Uterus (tissue), 4 donors: ENCODE results near the gene BMP4. TPM values are rescaled to one million over a fixed set of nuclear protein-coding genes. Genes with fewer than 3 reads are reported as not detected.

Experiments used
- DNase-seq, 2 donors: peaks; one replicate each; pipeline ENCODE4 v3.0.0-alpha.2; 2019 to 2020
- H3K27ac ChIP-seq, 2 donors: fragments of 200-600 bp; sonication (generic); 1 replicate in 1 of 2; 2 replicates in 1 of 2; pipeline ENCODE4 v1.5.1; 2016 to 2018
- H3K27me3 ChIP-seq, 2 donors: fragments of 200-600 bp; sonication (generic); one replicate each; pipeline ENCODE4 v1.5.1; 2018 to 2019; ENCODE audit warnings: control low read depth in 1 of 2
- H3K36me3 ChIP-seq, 2 donors: fragments of 200-600 bp; sonication (generic); one replicate each; pipeline ENCODE4 v1.5.1; 2019; ENCODE audit warnings: control low read depth in 1 of 2
- H3K4me1 ChIP-seq, 2 donors: fragments of 200-600 bp; sonication (generic); one replicate each; pipeline ENCODE4 v1.5.1; 2018 to 2019; ENCODE audit warnings: control low read depth in 1 of 2
- H3K4me3 ChIP-seq, 2 donors: fragments of 200-600 bp; sonication (generic); 1 replicate in 1 of 2; 2 replicates in 1 of 2; pipeline ENCODE4 v1.5.1; 2018 to 2019; ENCODE audit warnings: mild to moderate bottlenecking in 1 of 2
- H3K9me3 ChIP-seq, 2 donors: fragments of 200-600 bp; sonication (generic); one replicate each; pipeline ENCODE4 v1.5.1; 2019; ENCODE audit warnings: control low read depth in 1 of 2
- POLR2A ChIP-seq, 2 donors: fragments of 450-650 bp; IDR thresholded peaks; one replicate each; pipeline ENCODE4 v1.6.1; 2016; ENCODE audit warnings: antibody characterized with exemption in 2 of 2, mild to moderate bottlenecking in 1 of 2, moderate library complexity in 1 of 2
- intact Hi-C: fragments of 100-400 bp; cut with DNase I; formaldehyde crosslinking; loops from one replicate; pipeline ENCODE4 v1.15.1; 2023; ENCODE audit warnings: low total_unique reads
- total RNA-seq, 4 donors: library from RNA; depleted of rRNA in 3 of 4; stranded (reverse); fragments of >200 nt in 3 of 4; gene quantifications; one replicate each; pipeline versions ENCODE4 v1.1.0 to v1.2.4, GENCODE V29; 2014 to 2023
- TF ChIP-seq, protein P1 (sequence below), 4 experiments: fragments of 200-600 bp in 2 of 4; fragments of 450-650 bp in 2 of 4; sonication (generic) in 2 of 4; IDR thresholded peaks; one replicate each; pipeline ENCODE4 v1.5.1; 2016 to 2019; ENCODE audit warnings: antibody characterized with exemption in 4 of 4, mild to moderate bottlenecking in 2 of 4, moderate library complexity in 1 of 4
- donor health status: DM: yes; HTN: yes; CAD: no.

The BMP4 gene
- total RNA-seq, 4 donors from 2014 or later: 12.0 to 127 (median 14.9) TPM

- Histone ChIP-seq H3K4me1 (peaks cover 0 to 5% of the 10 kb centered on the region in 2 donors), H3K27ac (peak overlapping the region; percentile 68 to 90), H3K27me3 (peaks cover 0 to 3% of the 10 kb centered on the region in 2 donors), H3K9me3 (no peaks in the 10 kb centered on the region), H3K36me3 (no peaks in the 10 kb centered on the region), H3K4me3 (peak overlapping the region; percentile 42 to 83)
- intact Hi-C loops: no loop called here
- no peak for DNase-seq
- no peak for TF ChIP-seq POLR2A (IDR thresholded peaks at IDR 0.05)
- TF ChIP-seq, protein P1, sequence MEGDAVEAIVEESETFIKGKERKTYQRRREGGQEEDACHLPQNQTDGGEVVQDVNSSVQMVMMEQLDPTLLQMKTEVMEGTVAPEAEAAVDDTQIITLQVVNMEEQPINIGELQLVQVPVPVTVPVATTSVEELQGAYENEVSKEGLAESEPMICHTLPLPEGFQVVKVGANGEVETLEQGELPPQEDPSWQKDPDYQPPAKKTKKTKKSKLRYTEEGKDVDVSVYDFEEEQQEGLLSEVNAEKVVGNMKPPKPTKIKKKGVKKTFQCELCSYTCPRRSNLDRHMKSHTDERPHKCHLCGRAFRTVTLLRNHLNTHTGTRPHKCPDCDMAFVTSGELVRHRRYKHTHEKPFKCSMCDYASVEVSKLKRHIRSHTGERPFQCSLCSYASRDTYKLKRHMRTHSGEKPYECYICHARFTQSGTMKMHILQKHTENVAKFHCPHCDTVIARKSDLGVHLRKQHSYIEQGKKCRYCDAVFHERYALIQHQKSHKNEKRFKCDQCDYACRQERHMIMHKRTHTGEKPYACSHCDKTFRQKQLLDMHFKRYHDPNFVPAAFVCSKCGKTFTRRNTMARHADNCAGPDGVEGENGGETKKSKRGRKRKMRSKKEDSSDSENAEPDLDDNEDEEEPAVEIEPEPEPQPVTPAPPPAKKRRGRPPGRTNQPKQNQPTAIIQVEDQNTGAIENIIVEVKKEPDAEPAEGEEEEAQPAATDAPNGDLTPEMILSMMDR (IDR thresholded peaks at IDR 0.05): no peak
These were observed 4.1 kb downstream of the BMP4 start for GRCh38 chr14:53952533-53952932.

DNA sequence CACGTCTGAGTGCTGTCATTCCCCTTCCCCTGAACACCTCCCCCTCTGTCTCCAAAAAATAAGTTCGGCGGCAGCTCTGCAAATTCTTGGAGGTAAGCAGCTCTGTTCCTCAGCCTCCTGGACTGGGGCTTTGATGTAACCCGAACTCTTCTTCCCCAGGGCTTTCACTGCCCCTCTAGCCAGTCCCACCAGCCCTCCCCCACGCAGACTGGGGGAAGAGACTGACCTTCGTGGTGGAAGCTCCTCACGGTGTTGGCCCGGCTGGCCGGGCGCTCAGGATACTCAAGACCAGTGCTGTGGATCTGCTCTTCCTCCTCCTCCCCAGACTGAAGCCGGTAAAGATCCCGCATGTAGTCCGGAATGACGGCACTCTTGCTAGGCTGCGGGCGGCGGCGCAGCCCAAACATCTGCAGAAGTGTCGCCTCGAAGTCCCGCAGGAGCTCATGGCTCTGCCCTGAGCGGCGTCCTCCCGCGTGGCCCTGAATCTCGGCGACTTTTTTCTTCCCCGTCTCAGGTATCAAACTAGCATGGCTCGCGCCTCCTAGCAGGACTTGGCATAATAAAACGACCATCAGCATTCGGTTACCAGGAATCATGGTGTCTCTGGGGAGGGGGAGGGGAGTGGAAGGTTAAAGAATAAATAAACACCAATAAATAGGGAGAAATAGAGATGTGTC, 4.9 kb downstream of the BMP4 start:
- intact Hi-C loops: no loop called here
- peak overlapping the region in 1 of 2 donors; percentile 83 for H3K4me3 ChIP-seq
- no peaks in the 10 kb centered on the region for H3K9me3 ChIP-seq
- no peaks in the 10 kb centered on the region for H3K36me3 ChIP-seq
- no peaks in the 10 kb centered on the region for H3K27me3 ChIP-seq
- no peak for TF ChIP-seq POLR2A (IDR thresholded peaks at IDR 0.05)
- TF ChIP-seq, protein P1 (IDR thresholded peaks at IDR 0.05): no peak
- no peak for DNase-seq
- no peak overlapping the region for H3K27ac ChIP-seq
- H3K4me1 ChIP-seq: peaks cover 0 to 5% of the 10 kb centered on the region in 2 donors

GRCh38 chr14:53951243-53951626, 5.4 kb downstream of the BMP4 start:
- Histone ChIP-seq H3K27me3 (peaks cover 0 to under 1% of the 10 kb centered on the region in 2 donors), H3K4me3 (peak overlapping the region in 1 of 2 donors; percentile 2), H3K4me1 (peaks cover 0 to 11% of the 10 kb centered on the region in 2 donors), H3K27ac (no peak overlapping the region), H3K9me3 (no peaks in the 10 kb centered on the region), H3K36me3 (no peaks in the 10 kb centered on the region)
- intact Hi-C loops: no loop called here
- TF ChIP-seq, protein P1 (IDR thresholded peaks at IDR 0.05): no peak
- TF ChIP-seq POLR2A (IDR thresholded peaks at IDR 0.05): no peak
- no peak for DNase-seq

GRCh38 chr14:53950031-53950793, 6.4 kb downstream of the BMP4 start:
- Histone ChIP-seq H3K27me3 (peaks cover 0 to 5% of the 10 kb centered on the region in 2 donors), H3K4me3 (no peak overlapping the region)
- no peak for DNase-seq

More at GRCh38 chr14:53950031-53950793, 6.4 kb downstream of the BMP4 start:
- Histone ChIP-seq H3K27ac (no peak overlapping the region), H3K9me3 (no peaks in the 10 kb centered on the region), H3K4me1 (peaks cover 0 to 11% of the 10 kb centered on the region in 2 donors), H3K36me3 (no peaks in the 10 kb centered on the region)
- TF ChIP-seq, protein P1 (IDR thresholded peaks at IDR 0.05): no peak
- no peak for TF ChIP-seq POLR2A (IDR thresholded peaks at IDR 0.05)
- intact Hi-C loops: no loop called here
